Measurements from ENCODE around the gene ANKFN1. TPM values are rescaled to one million over a fixed set of nuclear protein-coding genes. Genes with fewer than 3 reads are reported as not detected.

The ANKFN1 gene
- total RNA-seq, 1 donor from 2014 or later: 0.96 TPM

- Mint-ChIP-seq H3K9me3 (ENCODE audit: unreplicated experiment) (peaks cover 2% of the 10 kb centered on the region), H3K36me3 (ENCODE audit: unreplicated experiment) (peaks cover 5% of the 10 kb centered on the region), H3K4me3 (ENCODE audit: unreplicated experiment) (no peak overlapping the region), H3K27me3 (ENCODE audit: unreplicated experiment) (peaks cover 2% of the 10 kb centered on the region), H3K4me1 (ENCODE audit: low read depth, unreplicated experiment) (peaks cover 5% of the 10 kb centered on the region), H3K27ac (ENCODE audit: unreplicated experiment) (no peak overlapping the region)
- no peak for DNase-seq
- no peak for TF ChIP-seq CTCF (IDR thresholded peaks at IDR 0.05; ENCODE audit: partially characterized antibody, unreplicated experiment)
Observed at GRCh38 chr17:56144223-56144622, 9.1 kb upstream of the ANKFN1 start.

- Mint-ChIP-seq H3K36me3 (ENCODE audit: unreplicated experiment) (peaks cover 5% of the 10 kb centered on the region), H3K4me1 (ENCODE audit: low read depth, unreplicated experiment) (peaks cover 5% of the 10 kb centered on the region), H3K27me3 (ENCODE audit: unreplicated experiment) (no peaks in the 10 kb centered on the region), H3K4me3 (ENCODE audit: unreplicated experiment) (no peak overlapping the region), H3K27ac (ENCODE audit: unreplicated experiment) (no peak overlapping the region), H3K9me3 (ENCODE audit: unreplicated experiment) (peaks cover 2% of the 10 kb centered on the region)
- no peak for DNase-seq
- no peak for TF ChIP-seq CTCF (IDR thresholded peaks at IDR 0.05; ENCODE audit: partially characterized antibody, unreplicated experiment)
Observed at GRCh38 chr17:56146534-56146933, 6.7 kb upstream of the ANKFN1 start.

- no peak for DNase-seq
- no peak for TF ChIP-seq CTCF (IDR thresholded peaks at IDR 0.05; ENCODE audit: partially characterized antibody, unreplicated experiment)
- no peaks in the 10 kb centered on the region for H3K27me3 Mint-ChIP-seq (ENCODE audit: unreplicated experiment)
- peaks cover 2% of the 10 kb centered on the region for H3K9me3 Mint-ChIP-seq (ENCODE audit: unreplicated experiment)
- H3K4me1 Mint-ChIP-seq (ENCODE audit: low read depth, unreplicated experiment): peaks cover 9% of the 10 kb centered on the region
- H3K4me3 Mint-ChIP-seq (ENCODE audit: unreplicated experiment): no peak overlapping the region
- peaks cover 5% of the 10 kb centered on the region for H3K36me3 Mint-ChIP-seq (ENCODE audit: unreplicated experiment)
- H3K27ac Mint-ChIP-seq (ENCODE audit: unreplicated experiment): no peak overlapping the region
Observed at GRCh38 chr17:56148333-56148732, 4.9 kb upstream of the ANKFN1 start.

GRCh38 chr17:56149266-56150036 is 3.8 kb upstream of the ANKFN1 start:
- H3K27ac Mint-ChIP-seq (ENCODE audit: unreplicated experiment): no peak overlapping the region
- peaks cover 5% of the 10 kb centered on the region for H3K4me1 Mint-ChIP-seq (ENCODE audit: low read depth, unreplicated experiment)
- no peak for TF ChIP-seq CTCF (IDR thresholded peaks at IDR 0.05; ENCODE audit: partially characterized antibody, unreplicated experiment)
- no peak for DNase-seq
- no peak overlapping the region for H3K4me3 Mint-ChIP-seq (ENCODE audit: unreplicated experiment)
- H3K9me3 Mint-ChIP-seq (ENCODE audit: unreplicated experiment): peaks cover 2% of the 10 kb centered on the region
- peaks cover 5% of the 10 kb centered on the region for H3K36me3 Mint-ChIP-seq (ENCODE audit: unreplicated experiment)
- H3K27me3 Mint-ChIP-seq (ENCODE audit: unreplicated experiment): no peaks in the 10 kb centered on the region

GRCh38 chr17:56150649-56151048 is 2.6 kb upstream of the ANKFN1 start:
- DNase-seq: no peak
- Mint-ChIP-seq H3K27me3 (ENCODE audit: unreplicated experiment) (no peaks in the 10 kb centered on the region), H3K4me1 (ENCODE audit: low read depth, unreplicated experiment) (peaks cover 4% of the 10 kb centered on the region), H3K9me3 (ENCODE audit: unreplicated experiment) (peaks cover 2% of the 10 kb centered on the region), H3K36me3 (ENCODE audit: unreplicated experiment) (peaks cover 5% of the 10 kb centered on the region), H3K4me3 (ENCODE audit: unreplicated experiment) (no peak overlapping the region), H3K27ac (ENCODE audit: unreplicated experiment) (no peak overlapping the region)
- TF ChIP-seq CTCF (IDR thresholded peaks at IDR 0.05; ENCODE audit: partially characterized antibody, unreplicated experiment): no peak
